GM18907 (cell line): Measurements from ENCODE around the gene LDLR.
"Not testable (repeated sequence)": the region's sequence is repeated elsewhere in the genome, so short reads cannot be mapped to it uniquely, and the experiment has no call there.

Source experiments
- ATAC-seq: cut with Tn5 transposase; IDR thresholded peaks from one replicate; pipeline ENCODE4 v1.9.1; 2021; ENCODE audit warnings: mild to moderate bottlenecking, moderate library complexity; ENCODE audit not compliant: unreplicated experiment

The LDLR gene

DNA sequence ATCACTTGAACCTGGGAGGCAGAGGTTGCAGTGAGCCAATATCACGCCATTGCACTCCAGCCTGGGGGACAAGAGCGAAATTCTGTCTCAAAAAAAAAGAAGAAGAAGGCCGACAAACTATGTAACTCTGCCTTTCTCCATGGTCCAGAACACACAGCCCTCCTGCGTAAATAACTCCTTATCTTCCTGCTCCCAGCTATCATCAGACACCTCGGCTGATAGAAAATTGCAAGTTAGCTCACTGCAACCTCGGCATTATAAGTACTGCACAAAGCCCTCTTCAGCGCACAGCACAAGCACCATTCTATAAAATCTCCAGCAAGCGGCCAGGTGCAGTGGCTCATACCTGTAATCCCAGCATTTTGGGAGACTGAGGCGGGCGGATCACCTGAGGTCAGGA, 14.4 kb downstream of the LDLR start:
- ATAC-seq, result not testable (repeated sequence)

DNA sequence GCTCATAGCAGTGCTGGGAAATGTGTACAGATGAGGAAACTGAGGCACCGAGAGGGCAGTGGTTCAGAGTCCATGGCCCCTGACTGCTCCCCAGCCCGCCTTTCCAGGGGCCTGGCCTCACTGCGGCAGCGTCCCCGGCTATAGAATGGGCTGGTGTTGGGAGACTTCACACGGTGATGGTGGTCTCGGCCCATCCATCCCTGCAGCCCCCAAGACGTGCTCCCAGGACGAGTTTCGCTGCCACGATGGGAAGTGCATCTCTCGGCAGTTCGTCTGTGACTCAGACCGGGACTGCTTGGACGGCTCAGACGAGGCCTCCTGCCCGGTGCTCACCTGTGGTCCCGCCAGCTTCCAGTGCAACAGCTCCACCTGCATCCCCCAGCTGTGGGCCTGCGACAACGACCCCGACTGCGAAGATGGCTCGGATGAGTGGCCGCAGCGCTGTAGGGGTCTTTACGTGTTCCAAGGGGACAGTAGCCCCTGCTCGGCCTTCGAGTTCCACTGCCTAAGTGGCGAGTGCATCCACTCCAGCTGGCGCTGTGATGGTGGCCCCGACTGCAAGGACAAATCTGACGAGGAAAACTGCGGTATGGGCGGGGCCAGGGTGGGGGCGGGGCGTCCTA, 15.9 kb downstream of the LDLR start:
- ATAC-seq, result no peak

DNA sequence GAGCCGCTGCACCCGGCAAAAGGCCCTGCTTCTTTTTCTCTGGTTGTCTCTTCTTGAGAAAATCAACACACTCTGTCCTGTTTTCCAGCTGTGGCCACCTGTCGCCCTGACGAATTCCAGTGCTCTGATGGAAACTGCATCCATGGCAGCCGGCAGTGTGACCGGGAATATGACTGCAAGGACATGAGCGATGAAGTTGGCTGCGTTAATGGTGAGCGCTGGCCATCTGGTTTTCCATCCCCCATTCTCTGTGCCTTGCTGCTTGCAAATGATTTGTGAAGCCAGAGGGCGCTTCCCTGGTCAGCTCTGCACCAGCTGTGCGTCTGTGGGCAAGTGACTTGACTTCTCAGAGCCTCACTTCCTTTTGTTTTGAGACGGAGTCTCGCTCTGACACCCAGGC, 17.2 kb downstream of the LDLR start:
- ATAC-seq, result no peak

DNA sequence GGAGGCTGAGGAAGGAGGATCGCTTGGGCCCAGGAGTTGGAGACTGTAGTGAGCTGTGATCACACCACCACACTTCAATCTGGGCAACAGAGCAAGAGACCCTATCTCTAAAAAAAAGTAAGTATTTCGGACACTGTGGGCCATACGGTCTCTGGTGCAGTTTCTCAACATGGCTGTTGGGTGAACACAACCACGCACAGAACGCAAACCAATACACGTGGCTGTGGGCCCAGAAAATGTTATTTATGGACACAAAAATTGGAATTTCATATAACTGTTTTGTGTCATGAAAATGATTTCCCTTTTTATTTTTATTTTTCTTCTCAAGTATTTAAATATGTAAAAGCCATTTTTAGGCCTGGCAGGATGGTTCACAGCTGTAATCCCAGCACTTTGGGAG, 19.5 kb downstream of the LDLR start:
- ATAC-seq, result no peak

DNA sequence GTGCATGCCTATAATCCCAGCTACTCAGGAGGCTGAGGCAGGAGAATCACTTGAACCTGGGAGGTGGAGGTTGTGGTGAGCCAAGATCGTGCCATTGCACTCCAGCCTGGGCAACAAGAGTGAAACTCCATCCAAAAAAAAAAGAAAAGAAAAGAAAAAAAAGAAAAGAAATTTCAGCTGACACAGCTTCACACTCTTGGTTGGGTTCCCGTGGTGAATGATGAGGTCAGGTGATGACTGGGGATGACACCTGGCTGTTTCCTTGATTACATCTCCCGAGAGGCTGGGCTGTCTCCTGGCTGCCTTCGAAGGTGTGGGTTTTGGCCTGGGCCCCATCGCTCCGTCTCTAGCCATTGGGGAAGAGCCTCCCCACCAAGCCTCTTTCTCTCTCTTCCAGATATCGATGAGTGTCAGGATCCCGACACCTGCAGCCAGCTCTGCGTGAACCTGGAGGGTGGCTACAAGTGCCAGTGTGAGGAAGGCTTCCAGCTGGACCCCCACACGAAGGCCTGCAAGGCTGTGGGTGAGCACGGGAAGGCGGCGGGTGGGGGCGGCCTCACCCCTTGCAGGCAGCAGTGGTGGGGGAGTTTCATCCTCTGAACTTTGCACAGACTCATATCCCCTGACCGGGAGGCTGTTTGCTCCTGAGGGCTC, 22.0 kb downstream of the LDLR start:
- ATAC-seq, result no peak

DNA sequence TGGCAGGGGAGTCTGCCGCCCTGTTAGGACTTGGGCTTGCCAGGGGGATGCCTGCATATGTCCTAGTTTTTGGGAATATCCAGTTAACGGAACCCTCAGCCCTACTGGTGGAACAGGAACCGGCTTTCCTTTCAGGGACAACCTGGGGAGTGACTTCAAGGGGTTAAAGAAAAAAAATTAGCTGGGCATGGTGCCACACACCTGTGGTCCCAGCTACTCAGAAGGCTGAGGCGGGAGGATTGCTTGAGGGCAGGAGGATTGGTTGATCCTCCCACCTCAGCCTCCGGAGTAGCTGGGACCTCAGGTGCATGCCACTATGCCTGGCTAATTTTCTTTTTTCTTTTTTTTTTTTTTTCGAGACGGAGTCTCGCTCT, 22.5 kb downstream of the LDLR start:
- no peak for ATAC-seq

DNA sequence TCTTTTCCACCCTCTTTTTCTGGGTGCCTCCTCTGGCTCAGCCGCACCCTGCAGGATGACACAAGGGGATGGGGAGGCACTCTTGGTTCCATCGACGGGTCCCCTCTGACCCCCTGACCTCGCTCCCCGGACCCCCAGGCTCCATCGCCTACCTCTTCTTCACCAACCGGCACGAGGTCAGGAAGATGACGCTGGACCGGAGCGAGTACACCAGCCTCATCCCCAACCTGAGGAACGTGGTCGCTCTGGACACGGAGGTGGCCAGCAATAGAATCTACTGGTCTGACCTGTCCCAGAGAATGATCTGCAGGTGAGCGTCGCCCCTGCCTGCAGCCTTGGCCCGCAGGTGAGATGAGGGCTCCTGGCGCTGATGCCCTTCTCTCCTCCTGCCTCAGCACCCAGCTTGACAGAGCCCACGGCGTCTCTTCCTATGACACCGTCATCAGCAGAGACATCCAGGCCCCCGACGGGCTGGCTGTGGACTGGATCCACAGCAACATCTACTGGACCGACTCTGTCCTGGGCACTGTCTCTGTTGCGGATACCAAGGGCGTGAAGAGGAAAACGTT, 24.0 kb downstream of the LDLR start:
- ATAC-seq, result no peak

DNA sequence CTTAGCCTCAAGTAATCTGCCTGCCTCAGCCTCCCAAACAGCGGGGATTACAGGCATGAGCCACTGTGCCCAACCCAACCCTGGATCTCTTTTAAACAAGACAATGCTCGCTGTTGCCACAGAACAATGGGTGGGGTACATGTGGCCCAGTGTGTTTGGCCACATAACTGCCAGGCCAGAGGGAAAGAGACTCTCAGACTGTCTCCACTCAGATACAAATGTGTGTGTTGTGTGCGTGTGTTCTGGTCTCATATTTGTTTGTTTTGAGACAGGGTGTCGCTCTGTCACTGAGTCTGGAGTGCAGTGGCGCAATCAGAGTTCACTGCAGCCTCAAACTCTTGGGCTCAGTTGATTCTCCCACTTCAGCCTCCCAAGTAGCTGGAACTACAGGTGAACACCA, 25.8 kb downstream of the LDLR start:
- no peak for ATAC-seq

DNA sequence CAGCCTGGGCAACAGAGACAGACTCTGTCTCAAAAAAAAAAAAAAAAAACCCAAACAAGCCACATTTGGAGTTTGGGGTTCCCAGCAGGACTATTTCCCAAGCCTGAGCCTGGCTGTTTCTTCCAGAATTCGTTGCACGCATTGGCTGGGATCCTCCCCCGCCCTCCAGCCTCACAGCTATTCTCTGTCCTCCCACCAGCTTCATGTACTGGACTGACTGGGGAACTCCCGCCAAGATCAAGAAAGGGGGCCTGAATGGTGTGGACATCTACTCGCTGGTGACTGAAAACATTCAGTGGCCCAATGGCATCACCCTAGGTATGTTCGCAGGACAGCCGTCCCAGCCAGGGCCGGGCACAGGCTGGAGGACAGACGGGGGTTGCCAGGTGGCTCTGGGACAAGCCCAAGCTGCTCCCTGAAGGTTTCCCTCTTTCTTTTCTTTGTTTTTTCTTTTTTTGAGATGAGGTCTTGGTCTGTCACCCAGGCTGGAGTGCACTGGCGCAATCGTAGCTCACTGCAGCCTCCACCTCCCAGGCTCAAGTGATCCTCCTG, 26.7 kb downstream of the LDLR start:
- ATAC-seq, result no peak

DNA sequence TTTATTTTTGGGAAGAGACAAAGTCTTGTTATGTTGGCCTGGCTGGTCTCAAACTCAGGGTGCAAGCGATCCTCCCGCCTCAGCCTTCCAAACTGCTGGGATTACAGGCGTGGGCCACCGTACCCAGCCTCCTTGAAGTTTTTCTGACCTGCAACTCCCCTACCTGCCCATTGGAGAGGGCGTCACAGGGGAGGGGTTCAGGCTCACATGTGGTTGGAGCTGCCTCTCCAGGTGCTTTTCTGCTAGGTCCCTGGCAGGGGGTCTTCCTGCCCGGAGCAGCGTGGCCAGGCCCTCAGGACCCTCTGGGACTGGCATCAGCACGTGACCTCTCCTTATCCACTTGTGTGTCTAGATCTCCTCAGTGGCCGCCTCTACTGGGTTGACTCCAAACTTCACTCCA, 27.2 kb downstream of the LDLR start:
- no peak for ATAC-seq

DNA sequence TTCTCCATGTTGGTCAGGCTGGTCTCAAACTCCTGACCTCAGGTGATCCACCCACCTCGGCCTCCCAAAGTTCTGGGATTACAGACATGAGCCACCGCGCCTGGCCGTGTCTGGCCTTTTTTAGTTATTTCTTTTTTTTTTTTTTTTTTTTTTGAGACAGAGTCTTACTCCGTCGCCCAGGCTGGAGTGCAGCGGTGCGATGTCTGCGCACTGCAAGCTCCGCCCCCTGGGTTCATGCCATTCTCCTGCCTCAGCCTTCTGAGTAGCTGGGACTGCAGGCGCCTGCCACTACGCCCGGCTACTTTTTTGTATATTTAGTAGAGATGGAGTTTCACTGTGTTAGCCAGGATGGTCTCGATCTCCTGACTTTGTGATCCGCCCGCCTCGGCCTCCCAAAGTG, 32.7 kb downstream of the LDLR start:
- not testable (repeated sequence) for ATAC-seq

DNA sequence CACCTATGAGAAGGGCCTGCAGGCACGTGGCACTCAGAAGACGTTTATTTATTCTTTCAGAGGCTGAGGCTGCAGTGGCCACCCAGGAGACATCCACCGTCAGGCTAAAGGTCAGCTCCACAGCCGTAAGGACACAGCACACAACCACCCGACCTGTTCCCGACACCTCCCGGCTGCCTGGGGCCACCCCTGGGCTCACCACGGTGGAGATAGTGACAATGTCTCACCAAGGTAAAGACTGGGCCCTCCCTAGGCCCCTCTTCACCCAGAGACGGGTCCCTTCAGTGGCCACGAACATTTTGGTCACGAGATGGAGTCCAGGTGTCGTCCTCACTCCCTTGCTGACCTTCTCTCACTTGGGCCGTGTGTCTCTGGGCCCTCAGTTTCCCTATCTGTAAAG, 33.9 kb downstream of the LDLR start:
- no peak for ATAC-seq

DNA sequence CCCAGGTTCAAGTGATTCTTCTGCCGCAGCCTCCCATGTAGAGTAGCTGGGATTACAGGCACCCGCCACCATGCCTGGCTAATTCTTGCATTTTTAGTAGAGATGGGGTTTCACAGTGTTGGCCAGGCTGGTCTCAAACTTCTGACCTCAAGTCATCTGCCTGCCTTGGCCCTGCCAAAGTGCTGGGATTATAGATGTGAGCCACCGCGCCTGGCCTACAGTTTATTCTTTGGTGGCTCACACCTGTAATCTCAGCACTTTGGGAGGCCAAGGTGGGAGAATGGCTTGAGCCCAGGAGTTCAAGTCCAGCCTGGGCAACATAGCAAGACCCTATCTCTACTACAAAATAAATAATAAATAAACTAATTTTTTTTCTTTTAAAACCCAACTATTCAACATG, 34.9 kb downstream of the LDLR start:
- ATAC-seq, result not testable (repeated sequence)

DNA sequence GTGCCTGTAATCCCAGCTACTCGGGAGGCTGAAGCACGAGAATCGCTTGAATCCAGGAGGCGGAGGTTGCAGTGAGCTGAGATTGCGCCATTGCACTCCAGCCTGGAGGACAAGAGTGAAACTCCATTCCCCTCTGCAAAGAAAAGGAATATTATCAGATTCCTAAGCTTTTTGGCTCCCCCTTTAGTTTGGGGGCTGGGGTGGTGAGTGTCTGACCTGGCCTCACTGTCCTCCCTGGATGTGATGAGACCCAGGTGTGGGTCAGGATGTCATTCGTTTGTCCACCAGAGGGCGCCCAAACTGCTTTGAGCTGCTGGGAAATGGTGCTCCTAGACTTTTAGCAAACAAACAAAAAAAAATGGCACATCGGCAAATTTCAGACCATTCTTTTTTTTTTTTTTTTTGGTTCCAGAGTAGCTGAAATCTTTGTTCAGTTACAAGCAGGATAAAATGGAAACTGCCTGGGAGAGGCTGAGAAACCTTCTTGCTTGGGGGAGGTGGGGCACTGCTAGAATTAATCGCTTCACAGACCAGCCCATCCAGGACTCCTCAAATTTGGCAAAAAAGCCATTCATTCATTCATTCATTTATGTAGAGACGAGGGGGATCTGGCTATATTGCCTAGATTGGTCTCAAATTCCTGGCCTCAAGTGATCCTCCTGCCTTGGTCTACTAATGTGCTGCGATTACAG, 36.9 kb downstream of the LDLR start:
- ATAC-seq, result no peak

DNA sequence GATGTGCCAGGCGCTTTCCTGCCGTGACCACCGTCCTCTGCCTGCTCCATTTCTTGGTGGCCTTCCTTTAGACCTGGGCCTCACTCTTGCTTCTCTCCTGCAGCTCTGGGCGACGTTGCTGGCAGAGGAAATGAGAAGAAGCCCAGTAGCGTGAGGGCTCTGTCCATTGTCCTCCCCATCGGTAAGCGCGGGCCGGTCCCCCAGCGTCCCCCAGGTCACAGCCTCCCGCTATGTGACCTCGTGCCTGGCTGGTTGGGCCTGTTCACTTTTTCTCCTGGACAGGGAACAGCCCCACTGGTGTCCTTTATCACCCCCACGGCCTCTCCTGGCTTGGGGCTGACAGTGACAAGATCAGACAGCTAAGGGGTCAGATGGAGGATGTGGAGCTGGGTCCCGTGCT, 38.6 kb downstream of the LDLR start:
- ATAC-seq, result no peak

DNA sequence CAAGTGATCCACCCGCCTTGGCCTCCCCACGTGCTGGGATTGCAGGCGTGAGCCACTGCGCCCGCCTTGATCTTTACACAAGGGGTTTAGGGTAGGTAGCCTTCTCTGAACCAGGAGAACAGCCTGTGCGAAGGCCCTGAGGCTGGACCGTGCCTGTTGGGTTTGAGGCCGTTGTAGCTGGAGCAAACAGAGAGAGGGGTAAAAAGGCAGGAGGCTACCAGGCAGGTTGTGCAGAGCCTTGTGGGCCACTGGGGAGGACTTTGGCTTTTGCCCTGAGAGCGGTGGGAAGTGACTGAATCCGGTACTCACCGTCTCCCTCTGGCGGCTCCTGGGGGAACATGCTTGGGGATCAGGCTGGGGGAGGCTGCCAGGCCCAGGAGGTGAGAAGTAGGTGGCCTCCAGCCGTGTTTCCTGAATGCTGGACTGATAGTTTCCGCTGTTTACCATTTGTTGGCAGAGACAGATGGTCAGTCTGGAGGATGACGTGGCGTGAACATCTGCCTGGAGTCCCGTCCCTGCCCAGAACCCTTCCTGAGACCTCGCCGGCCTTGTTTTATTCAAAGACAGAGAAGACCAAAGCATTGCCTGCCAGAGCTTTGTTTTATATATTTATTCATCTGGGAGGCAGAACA, 41.7 kb downstream of the LDLR start:
- ATAC-seq, result no peak

DNA sequence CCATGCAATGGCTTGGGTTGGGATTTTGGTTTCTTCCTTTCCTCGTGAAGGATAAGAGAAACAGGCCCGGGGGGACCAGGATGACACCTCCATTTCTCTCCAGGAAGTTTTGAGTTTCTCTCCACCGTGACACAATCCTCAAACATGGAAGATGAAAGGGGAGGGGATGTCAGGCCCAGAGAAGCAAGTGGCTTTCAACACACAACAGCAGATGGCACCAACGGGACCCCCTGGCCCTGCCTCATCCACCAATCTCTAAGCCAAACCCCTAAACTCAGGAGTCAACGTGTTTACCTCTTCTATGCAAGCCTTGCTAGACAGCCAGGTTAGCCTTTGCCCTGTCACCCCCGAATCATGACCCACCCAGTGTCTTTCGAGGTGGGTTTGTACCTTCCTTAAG, 42.2 kb downstream of the LDLR start:
- ATAC-seq, result no peak

DNA sequence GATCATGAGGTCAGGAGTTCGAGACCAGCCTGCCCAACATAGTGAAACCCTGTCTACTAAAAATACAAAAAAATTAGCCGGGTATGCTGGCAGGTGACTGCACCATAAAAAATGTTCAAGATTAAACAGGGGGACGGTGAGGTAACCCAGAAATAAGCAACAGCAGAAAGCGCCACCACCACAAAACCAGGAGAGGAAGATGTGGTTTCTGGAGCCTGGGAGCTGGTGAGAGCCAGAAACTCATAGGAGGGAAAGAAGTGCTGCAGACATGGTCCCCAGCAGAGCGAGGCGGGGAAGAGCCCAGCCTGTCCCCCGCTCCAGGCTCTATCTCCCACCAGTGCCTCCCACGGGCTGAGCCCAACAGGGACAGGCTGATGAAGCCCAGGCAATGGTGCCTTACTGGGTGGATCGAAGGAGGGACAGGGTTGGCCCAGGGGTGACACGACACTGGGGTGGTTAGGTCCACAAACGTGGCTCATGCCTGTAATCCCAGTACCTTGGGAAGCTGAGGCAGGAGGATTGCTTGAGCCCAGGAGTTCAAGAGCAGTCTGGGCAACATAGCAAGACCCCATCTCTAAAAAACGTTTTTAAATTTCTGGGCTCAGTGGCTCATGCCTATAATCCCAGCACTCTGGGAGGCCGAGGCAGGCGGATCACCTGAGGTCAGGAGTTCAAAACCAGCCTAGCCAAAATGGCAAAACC, 47.3 kb downstream of the LDLR start:
- ATAC-seq, result no peak

DNA sequence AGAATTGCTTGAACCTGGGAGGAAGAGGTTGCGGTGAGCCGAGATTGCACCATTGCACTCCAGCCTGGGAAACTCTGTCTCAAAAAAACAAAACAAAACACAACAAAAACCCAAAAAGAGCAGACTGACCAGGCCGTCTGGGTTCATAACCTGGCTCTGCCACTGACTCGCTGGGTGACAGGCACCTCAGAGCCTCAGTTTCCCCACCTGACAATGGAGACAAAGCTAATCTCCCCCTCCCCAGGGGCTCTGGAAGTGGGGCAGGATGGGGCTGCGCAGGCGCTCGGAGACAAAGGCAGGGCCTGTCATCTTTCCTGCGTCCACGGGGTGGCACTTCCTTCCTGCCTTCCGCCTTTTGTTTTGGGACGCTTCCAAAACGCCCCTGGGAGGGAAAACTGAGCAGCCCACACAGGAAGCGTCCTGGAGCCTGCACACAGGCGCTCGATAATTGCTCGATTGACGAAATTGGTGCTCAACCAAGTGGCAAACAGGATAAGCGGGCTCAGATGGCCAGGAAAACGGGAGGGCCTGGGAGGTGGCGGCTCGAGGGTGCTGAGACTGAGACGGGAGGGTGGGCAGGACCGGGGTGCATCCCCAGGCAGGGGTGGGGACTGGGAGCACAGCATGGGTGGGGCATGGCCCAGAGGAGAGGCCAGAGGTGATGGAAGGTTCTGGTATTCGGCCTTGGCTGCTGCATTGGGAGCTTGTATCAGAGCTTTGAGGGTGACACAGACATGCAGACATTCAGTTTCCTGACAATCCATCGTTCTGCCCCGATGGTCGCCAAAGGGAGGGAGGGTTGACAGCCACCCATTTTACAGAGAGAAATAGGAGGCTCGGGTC, 48.5 kb downstream of the LDLR start:
- ATAC-seq, result no peak
